Measurements from ENCODE around the gene GPR179.

Gene GPR179

GRCh38 chr17:38343608-38344419 is at the start of gene GPR179:
Gene GPR179, minus strand, starts transcription at chr17:38343956. Its CDS starts 167 bp downstream, at chr17:38343789.
- no peak for DNase-seq (ENCODE audit: low read depth)

GRCh38 chr17:38379448-38379847 is 35.7 kb upstream of the GPR179 start:
- DNase-seq (ENCODE audit: low read depth), result no peak

DNA sequence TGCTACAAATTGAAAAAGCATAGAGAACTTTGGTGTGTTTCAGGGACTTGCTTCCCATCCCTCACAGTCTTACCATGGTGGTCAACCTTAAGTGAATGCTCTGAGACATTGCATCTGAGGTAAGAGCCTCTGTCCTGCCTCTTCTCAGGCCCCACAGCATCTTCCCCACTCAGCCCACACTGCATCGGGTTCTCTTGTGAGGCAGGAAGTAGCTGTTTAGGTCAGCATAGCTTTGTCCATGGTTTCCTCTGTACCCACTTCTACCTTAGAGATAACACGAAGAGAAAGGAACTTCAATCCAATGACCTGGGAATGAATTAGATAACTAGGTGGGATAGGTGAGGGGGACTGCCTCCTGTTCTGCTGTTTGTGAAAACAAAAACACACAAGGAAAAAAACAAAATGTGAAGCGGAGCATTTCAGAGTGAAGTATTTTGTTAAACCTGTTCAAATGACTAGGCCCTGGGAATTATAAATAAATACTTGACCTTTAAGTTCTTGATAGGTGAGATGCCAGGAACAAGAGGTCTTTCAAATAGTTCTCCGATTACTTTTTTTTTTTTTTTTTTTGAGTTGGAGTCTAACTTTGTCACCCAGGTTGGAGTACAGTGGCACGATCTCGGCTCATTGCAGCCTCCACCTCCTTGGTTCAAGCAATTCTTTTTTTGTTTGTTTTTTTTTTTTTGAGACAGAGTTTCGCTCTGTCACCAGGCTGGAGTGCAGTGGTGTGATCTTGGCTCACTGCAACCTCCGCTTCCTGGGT is 25.5 kb upstream of the GPR179 start:
- no peak for DNase-seq (ENCODE audit: low read depth)

- DNase-seq (ENCODE audit: low read depth), result no peak
Observed at GRCh38 chr17:38364741-38365140, 21.0 kb upstream of the GPR179 start.

DNA sequence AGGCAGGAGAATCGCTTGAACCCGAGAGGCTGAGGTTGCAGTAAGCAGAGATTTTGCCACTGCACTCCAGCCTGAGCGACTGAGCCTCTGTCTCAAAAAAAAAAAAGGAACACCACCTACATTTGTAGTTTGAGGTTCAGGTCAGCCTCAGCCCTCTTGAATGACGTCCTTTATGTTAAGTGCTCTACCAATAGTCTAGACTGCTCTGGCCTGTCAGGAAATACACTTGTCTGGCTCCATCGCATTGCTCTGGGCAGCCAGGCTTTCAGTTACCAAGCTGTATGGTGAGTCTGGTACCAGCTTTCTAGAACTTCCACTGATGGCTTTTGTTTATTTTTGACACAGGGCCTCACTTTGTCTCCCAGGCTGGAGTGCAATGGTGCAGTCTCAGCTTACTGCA is 19.3 kb upstream of the GPR179 start:
- no peak for DNase-seq (ENCODE audit: low read depth)

DNA sequence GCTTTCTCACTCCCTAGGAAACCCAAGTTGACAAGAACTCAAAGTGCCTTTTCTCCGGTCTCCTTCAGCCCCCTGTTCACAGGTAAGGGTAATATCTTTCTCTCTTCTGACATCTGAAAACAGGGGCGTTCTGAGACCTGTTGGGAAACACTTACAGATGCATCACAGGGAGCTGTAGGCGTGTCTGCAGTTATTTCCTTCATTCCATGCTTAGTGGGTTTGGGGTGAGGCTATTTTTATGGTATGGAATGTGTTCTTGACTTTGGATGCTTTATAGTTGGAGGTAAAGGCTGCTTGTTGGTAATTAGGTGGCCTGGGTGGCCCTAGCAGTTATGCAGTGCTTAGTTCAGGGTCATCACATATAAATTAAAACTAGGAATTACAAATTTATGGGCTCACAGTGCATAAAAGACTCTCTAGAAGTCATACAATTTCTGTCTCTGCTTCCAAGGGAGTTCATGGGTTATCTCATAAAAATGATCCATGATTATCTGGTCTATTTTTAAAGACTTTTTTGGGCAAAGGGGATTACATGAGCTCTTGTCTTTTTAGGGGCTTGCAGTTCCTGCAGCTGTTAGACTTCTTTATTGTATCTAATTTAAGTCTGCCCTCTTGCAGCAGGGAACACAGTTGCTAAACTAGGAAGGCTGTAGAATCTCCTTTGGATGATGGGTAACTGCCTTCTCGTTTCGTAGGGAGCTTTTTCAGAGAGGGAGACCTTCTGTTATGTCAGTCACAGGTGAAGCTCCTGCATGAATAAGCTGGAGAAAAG is 18.1 kb upstream of the GPR179 start:
- no peak for DNase-seq (ENCODE audit: low read depth)

GRCh38 chr17:38358586-38359513 is 15.1 kb upstream of the GPR179 start:
- no peak for DNase-seq (ENCODE audit: low read depth)

DNA sequence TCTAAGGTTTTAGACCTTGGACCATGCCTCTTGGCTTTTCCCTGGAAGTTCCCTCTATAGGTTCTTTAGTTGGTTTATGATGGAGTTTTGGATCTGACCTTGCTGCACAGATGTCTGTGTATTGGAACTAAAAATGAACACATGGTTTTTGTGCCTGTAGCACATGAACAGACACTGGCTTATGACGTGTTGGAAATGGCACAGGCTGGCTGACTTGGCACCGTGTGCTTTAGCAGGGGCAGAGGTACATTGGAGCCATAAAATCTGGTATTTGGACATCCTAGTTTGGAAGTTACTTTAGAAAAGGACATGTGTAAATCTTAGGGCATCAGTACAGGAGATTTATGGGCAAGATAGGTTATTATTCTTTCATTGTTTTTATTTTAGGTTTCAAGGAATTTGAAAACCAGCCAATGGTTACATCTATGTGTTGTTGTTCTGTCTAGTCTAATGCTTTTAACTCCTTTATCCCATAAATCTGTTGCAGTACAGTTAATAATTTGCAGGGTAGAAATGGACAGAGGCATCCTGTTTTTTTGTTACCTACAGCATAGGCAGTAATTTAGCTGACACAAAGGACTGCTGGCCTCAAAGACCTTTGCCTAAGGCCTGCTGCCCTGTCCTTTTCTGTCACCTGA is 13.8 kb upstream of the GPR179 start:
- DNase-seq (ENCODE audit: low read depth), result no peak

- DNase-seq (ENCODE audit: low read depth), result no peak
Observed at GRCh38 chr17:38355251-38355650, 11.5 kb upstream of the GPR179 start.

DNA sequence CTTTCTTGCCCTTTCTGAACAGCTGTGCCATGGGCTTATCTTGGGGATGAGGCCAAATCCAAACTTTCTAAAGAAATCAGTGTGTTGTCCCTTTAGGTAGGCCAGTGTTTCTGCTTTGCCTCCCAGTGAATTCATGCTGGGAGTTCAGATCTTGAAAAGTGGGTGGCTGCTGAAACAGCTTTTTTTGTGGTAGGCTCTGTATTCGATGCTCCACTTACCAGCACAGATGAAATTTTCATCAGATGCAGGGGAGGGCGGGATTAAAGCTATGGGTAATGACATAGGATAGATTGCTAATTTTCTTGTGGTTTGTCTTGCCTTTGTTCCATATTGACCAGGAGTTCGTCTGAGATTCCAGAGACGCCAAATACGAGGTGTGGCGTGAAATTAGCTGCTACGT is 10.7 kb upstream of the GPR179 start:
- no peak for DNase-seq (ENCODE audit: low read depth)

GRCh38 chr17:38353668-38354067 is 9.9 kb upstream of the GPR179 start:
- no peak for DNase-seq (ENCODE audit: low read depth)

- no peak for DNase-seq (ENCODE audit: low read depth)
Observed at GRCh38 chr17:38353086-38353604, 9.4 kb upstream of the GPR179 start.

DNA sequence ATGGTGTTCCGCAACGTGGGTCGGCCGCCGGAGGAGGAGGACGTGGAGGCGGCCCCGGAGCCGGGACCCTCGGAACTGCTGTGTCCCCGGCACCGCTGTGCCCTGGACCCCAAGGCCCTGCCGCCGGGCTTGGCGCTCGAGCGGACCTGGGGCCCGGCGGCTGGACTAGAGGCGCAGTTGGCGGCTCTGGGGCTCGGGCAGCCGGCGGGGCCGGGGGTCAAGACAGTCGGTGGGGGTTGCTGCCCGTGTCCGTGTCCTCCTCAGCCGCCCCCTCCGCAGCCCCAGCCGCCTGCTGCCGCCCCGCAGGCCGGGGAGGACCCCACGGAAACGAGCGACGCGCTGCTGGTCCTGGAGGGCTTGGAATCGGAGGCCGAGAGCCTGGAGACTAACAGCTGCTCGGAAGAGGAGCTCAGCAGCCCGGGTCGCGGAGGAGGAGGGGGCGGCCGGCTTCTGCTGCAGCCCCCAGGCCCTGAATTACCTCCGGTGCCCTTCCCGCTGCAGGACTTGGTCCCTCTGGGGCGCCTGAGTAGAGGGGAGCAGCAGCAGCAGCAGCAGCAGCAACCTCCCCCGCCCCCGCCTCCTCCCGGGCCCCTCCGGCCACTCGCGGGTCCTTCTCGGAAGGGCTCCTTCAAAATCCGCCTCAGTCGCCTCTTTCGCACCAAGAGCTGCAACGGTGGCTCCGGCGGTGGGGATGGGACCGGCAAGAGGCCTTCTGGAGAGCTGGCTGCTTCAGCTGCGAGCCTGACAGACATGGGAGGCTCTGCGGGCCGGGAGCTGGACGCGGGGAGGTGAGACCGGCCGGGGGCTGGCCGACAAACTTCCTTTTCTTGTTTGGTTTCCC is 8.7 kb upstream of the GPR179 start:
- DNase-seq (ENCODE audit: low read depth), result no peak

DNA sequence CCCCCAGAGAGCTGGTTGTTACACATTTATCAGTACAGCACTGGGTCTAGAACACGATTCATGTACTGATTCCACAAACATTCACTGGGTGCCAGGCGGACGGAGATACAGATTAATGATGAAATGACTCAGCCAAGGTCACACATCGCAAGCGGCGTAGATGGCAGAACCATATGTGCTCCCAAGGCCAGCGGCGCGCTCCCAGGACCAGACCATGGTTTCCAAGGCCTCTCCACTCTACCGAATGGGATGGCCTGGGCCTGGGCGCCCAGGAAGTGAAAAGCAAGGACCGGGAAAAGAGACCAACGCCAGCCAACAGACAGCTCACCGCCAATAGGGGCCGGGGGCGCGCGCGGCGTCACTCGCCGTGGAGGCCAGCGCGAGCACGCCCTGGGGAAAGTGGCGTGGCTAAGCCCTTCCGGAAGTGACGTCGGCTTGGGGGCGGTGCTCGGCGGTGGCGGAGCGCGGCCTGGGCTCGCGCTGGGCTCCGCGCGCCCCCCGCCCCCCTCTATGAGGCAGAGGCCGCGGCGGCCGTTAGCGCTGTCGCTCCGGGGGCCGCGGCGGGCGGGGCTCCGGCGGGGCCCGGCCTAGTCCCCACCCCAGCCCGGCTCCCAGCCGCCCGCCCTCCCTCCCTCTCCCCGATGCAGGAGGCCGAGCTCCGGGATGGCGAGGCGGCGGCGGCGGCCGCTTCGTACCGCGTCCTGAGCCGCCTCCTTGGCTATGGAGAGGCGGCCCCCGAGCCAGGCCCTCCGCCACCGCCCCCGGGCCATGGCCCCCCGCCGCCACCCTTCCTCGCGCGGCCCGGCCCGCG is 7.9 kb upstream of the GPR179 start, which contains the start of gene SOCS7:
SOCS7 (plus strand) TSS at position 433 of the 811 bp plus-strand sequence; CDS start at position 642, 209 bp downstream.
- DNase-seq (ENCODE audit: low read depth), result peak; percentile 85

DNA sequence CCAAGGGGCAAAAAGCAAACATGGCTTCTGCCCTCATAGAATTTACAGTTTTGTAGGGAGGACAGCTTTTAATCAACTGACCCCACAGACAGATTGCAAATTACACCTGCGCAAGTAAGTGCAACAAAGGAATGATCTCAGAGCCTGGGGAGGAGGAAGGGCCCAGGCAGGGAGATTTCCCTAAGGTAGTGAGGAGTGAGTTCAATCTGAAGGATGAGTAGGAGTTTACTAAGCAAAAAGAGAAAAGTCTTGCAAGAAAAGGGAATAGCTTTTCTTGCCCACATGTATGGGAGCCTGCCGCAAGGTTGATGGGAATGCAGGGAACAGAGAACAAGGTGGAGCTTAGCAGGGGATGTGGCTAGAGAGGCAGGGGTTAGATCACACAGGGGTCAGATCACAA is 6.3 kb upstream of the GPR179 start:
- no peak for DNase-seq (ENCODE audit: low read depth)

DNA sequence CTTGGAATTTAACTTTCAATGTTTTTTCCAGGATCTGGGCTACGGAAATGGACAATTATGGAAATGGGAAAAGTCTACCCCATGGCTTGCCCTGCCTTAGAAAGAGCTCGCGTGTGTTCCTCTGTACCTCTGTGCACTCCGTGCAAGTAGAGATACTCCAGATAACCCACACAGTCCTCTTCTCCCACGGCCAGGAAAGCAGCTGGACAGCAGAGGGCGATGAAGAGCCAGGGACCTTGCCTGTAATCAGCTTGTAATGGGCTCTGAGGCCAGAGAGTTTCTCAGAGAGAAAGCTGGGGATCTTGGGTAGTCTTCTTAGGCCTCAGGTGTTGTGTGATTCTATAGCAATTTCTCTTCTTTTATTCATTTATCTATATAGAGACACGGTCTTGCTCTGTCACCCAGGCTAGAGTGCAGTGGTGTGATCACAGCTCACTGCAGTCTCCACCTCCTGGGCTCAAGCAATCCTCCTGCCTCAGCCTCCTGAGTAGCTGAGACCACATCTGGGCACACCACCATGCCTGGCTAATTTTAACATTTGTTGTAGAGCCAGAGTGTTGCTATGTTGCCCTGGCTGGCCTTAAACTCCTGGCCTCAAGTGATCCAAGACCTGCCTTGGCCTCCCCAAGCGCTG is 5.5 kb upstream of the GPR179 start:
- DNase-seq (ENCODE audit: low read depth), result peak; percentile 74

DNA sequence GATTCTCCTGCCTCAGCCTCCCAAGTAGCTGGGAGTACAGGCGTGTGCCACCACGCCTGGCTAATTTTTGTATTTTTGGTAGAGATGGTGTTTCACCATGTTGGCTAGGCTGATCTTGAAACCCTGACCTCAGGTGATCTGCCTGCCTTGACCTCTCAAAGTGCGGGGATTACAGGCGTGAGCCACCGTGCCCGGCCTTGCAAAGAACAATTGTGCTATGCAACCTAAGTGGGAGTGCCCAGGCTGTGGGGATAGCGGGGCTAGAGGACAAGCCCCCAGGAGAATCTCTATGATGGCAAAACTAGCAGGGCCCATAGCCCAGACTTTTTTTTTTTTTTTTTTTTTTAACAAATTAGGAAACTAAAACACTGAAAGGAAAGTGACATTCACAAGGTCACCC is 2.0 kb upstream of the GPR179 start:
- DNase-seq (ENCODE audit: low read depth), result no peak

GRCh38 chr17:38344420-38344745 is 627 bp upstream of the GPR179 start:
- DNase-seq (ENCODE audit: low read depth), result no peak
